GM18499 (cell line): ENCODE measurements around the gene GOLGA6C.
"Not testable (repeated sequence)": the region's sequence is repeated elsewhere in the genome, so short reads cannot be mapped to it uniquely, and the experiment has no call there.

Experiments used
- ATAC-seq: cut with Tn5 transposase; IDR thresholded peaks from one replicate; pipeline ENCODE4 v1.9.1; 2021; ENCODE audit warnings: moderate number of reproducible peaks; ENCODE audit not compliant: insufficient read depth, unreplicated experiment

GOLGA6C gene

GRCh38 chr15:75312548-75312947 lies 54.4 kb downstream of the GOLGA6C start:
- ATAC-seq: not testable (repeated sequence)

GRCh38 chr15:75313116-75313845 lies 55.1 kb downstream of the GOLGA6C start:
- no peak for ATAC-seq

- no peak for ATAC-seq
Observed at GRCh38 chr15:75314552-75315290, 56.6 kb downstream of the GOLGA6C start.

- not testable (repeated sequence) for ATAC-seq
Observed at GRCh38 chr15:75319231-75319897, 61.2 kb downstream of the GOLGA6C start.
